ENCODE measurements around the gene HRAS. TPM values are rescaled to one million over a fixed set of nuclear protein-coding genes. Genes with fewer than 3 reads are reported as not detected.

HRAS gene
- total RNA-seq, 1 experiment from 2014 or later, result 47.2 TPM

GRCh38 chr11:495537-495931, 39.8 kb downstream of the HRAS start:
- no peaks in the 10 kb centered on the region for H3K79me2 ChIP-seq (ENCODE audit: low read depth)
- CTCF ChIA-PET, result no interaction called here
- no peaks in the 10 kb centered on the region for H3K9me3 ChIP-seq (ENCODE audit: insufficient read depth, low read depth)
- no peaks in the 10 kb centered on the region; the same call in 1 of the 2 replicates for H3F3A ChIP-seq (ENCODE audit: insufficient read depth, low read depth)
- H3K27me3 ChIP-seq (ENCODE audit: insufficient read depth, low read depth), result no peaks in the 10 kb centered on the region
- H3K4me1 ChIP-seq (replicated peaks; ENCODE audit: insufficient read depth), result no peaks in the 10 kb centered on the region
- BruUV-seq (replicated peaks), result no TSS peak
- H2AFZ ChIP-seq, result no peak overlapping the region
- POLR2A ChIA-PET (ENCODE audit: unreplicated experiment), result no interaction called here
- intact Hi-C loops (cut with micrococcal nuclease; ENCODE audit: unreplicated experiment), result no loop called here
- H3K36me3 ChIP-seq (ENCODE audit: low read depth), result no peaks in the 10 kb centered on the region
- no peak overlapping the region for H3K4me3 ChIP-seq
- TF ChIP-seq EZH2 (IDR thresholded peaks at IDR 0.05; ENCODE audit: low read depth) (no peak), CTCF (conservative IDR thresholded peaks at IDR 0.05) (no peak)
- H4K20me1 ChIP-seq (ENCODE audit: insufficient read depth), result no peaks in the 10 kb centered on the region
- no peak overlapping the region for H3K4me2 ChIP-seq
- H3K9me2 ChIP-seq (ENCODE audit: insufficient read depth), result no peaks in the 10 kb centered on the region
- no peak overlapping the region for H3K27ac ChIP-seq
- DNase-seq, result no peak

- no peaks in the 10 kb centered on the region for H3K79me2 ChIP-seq (ENCODE audit: low read depth)
- no TSS peak for BruUV-seq (replicated peaks)
- H3K27me3 ChIP-seq (ENCODE audit: insufficient read depth, low read depth), result no peaks in the 10 kb centered on the region
- H4K20me1 ChIP-seq (ENCODE audit: insufficient read depth), result no peaks in the 10 kb centered on the region
- H3K36me3 ChIP-seq (ENCODE audit: low read depth), result no peaks in the 10 kb centered on the region
- H3K4me2 ChIP-seq, result no peak overlapping the region
- no peak for DNase-seq
- H3K4me1 ChIP-seq (replicated peaks; ENCODE audit: insufficient read depth), result no peaks in the 10 kb centered on the region
- ChIA-PET POLR2A (ENCODE audit: unreplicated experiment) (no interaction called here), CTCF (no interaction called here)
- no peak overlapping the region for H3K4me3 ChIP-seq
- TF ChIP-seq CTCF (conservative IDR thresholded peaks at IDR 0.05), result no peak
- no peak for TF ChIP-seq EZH2 (IDR thresholded peaks at IDR 0.05; ENCODE audit: low read depth)
- intact Hi-C loops (cut with micrococcal nuclease; ENCODE audit: unreplicated experiment), result no loop called here
- no peaks in the 10 kb centered on the region for H3K9me3 ChIP-seq (ENCODE audit: insufficient read depth, low read depth)
- no peak overlapping the region for H3K27ac ChIP-seq
- H3K9me2 ChIP-seq (ENCODE audit: insufficient read depth), result no peaks in the 10 kb centered on the region
- H2AFZ ChIP-seq, result no peak overlapping the region
- H3F3A ChIP-seq (ENCODE audit: insufficient read depth, low read depth), result no peaks in the 10 kb centered on the region; the same call in 1 of the 2 replicates
These were observed 40.4 kb downstream of the HRAS start for GRCh38 chr11:494761-495536.

GRCh38 chr11:492427-493226, 42.7 kb downstream of the HRAS start:
- DNase-seq, result no peak
- Histone ChIP-seq H3K36me3 (ENCODE audit: low read depth) (no peaks in the 10 kb centered on the region), H4K20me1 (ENCODE audit: insufficient read depth) (no peaks in the 10 kb centered on the region), H2AFZ (no peak overlapping the region), H3F3A (ENCODE audit: insufficient read depth, low read depth) (no peaks in the 10 kb centered on the region; the same call in 1 of the 2 replicates), H3K4me1 (replicated peaks; ENCODE audit: insufficient read depth) (no peaks in the 10 kb centered on the region), H3K79me2 (ENCODE audit: low read depth) (no peaks in the 10 kb centered on the region), H3K9me2 (ENCODE audit: insufficient read depth) (no peaks in the 10 kb centered on the region), H3K9me3 (ENCODE audit: insufficient read depth, low read depth) (no peaks in the 10 kb centered on the region), H3K27me3 (ENCODE audit: insufficient read depth, low read depth) (no peaks in the 10 kb centered on the region), H3K4me3 (no peak overlapping the region), H3K27ac (no peak overlapping the region), H3K4me2 (no peak overlapping the region)
- no peak for TF ChIP-seq CTCF (conservative IDR thresholded peaks at IDR 0.05)
- no peak for TF ChIP-seq EZH2 (IDR thresholded peaks at IDR 0.05; ENCODE audit: low read depth)
- BruUV-seq (replicated peaks), result no TSS peak
- POLR2A ChIA-PET (ENCODE audit: unreplicated experiment), result interaction anchor here (0.7 kb wide), 1 partner anchor 224 kb away, joined by 4 read pairs; no protein-coding TSS in a partner anchor
- intact Hi-C loops (cut with micrococcal nuclease; ENCODE audit: unreplicated experiment), result no loop called here
- CTCF ChIA-PET, result no interaction called here
